GM12864 (cell line): Measurements from ENCODE around the gene PGM1.

Experiments
- DNase-seq: peaks from one replicate; pipeline ENCODE4 v3.0.0-alpha.2; 2011; ENCODE audit warnings: low read depth
- H3K4me3 ChIP-seq: 2 replicates; pipeline ENCODE4 v1.5.1; 2011; ENCODE audit warnings: mild to moderate bottlenecking, low read depth, low read length, control low read depth
- TF ChIP-seq, protein P1 (sequence below): IDR thresholded peaks from 2 replicates; pipeline ENCODE4 v1.5.1; 2011; ENCODE audit warnings: low read depth, mild to moderate bottlenecking, moderate library complexity, low read length, control low read depth, inconsistent platforms; ENCODE audit errors: missing control alignments

The PGM1 gene

DNA sequence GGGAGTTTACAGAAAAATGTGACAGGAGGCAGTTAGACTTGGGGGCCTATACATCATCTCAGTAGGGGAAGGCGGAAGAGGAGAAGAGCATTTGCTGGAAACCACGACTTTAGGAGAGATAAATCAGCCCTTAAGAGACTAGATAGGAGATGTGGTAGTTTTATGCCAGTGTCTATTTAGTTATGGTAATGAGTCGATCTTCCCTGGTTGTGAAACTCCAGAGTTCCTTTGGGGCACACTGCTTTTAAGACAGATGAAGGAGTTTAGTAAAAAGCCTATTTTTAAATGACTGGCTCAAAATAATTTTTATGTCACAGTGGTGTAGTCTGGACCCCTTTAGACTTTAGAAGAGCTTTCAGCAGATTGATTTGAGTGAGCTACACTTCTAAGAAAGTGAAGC is 7.8 kb downstream of the PGM1 start:
- TF ChIP-seq, protein P1, sequence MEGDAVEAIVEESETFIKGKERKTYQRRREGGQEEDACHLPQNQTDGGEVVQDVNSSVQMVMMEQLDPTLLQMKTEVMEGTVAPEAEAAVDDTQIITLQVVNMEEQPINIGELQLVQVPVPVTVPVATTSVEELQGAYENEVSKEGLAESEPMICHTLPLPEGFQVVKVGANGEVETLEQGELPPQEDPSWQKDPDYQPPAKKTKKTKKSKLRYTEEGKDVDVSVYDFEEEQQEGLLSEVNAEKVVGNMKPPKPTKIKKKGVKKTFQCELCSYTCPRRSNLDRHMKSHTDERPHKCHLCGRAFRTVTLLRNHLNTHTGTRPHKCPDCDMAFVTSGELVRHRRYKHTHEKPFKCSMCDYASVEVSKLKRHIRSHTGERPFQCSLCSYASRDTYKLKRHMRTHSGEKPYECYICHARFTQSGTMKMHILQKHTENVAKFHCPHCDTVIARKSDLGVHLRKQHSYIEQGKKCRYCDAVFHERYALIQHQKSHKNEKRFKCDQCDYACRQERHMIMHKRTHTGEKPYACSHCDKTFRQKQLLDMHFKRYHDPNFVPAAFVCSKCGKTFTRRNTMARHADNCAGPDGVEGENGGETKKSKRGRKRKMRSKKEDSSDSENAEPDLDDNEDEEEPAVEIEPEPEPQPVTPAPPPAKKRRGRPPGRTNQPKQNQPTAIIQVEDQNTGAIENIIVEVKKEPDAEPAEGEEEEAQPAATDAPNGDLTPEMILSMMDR, result no peak

DNA sequence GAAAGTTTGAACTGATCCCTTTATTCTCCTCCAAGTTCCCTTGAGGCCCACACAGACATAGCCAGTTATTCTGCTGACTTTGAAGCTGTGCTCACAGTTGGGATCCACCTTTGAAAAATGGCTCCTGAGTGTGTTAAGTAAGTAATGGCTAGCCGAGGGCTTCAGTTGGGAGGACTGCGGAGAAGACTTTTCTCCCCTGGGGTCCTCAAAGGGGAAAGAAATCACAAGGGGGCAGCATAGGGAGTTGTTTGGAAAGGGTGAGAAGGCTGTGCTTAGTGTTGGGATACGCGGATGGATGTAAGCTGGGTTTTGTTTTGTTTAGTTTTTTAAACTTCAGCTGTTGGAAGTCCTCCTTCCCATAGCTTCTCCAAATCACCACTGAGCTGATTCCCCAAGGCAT is 8.3 kb downstream of the PGM1 start:
- DNase-seq, result no peak
- TF ChIP-seq, protein P1, result no peak
- H3K4me3 ChIP-seq, result no peak overlapping the region

More for the DNA sequence above, 7.8 kb downstream of the PGM1 start:
- no peak overlapping the region for H3K4me3 ChIP-seq
- DNase-seq, result no peak

DNA sequence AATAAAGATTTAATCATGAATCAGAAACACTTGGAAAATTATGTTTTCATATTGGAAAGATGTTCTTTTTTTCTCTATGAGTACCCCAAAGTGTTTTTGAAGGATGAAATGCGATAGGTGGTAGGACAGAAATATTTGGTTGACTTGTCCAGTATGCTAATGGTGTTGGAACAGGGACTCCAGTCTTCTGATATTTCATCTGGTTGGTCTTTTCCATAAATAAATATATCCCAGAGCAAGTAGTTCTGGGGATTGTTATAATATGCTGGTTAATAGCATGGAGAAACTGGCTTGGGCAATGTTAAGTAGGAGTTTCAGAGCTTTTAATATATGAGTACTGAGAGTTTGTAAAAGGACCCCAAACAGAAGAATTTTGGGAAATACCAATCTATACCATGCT is 8.7 kb downstream of the PGM1 start:
- no peak for DNase-seq
- H3K4me3 ChIP-seq, result no peak overlapping the region
- TF ChIP-seq, protein P1, result no peak

DNA sequence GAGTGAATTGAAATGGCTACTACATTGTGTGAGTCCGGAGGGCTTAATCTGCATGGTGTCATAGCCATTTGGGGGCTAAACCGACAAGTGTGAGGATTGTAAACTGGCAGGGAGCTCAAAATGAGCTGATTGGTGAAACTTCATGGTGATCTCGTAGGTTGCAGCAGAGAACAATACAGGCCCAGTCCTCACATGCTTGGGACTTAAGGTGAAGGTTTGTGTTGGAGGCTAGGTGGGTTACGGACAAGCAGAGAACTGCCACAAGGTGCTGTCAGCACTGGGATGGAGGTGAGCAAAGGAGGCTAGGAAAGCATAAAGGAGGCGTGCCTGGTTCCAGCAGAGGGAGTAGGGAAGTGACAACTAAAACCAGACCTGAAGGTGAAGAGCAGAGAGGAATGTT is 9.4 kb downstream of the PGM1 start:
- DNase-seq, result no peak
- H3K4me3 ChIP-seq, result no peak overlapping the region
- TF ChIP-seq, protein P1, result no peak

DNA sequence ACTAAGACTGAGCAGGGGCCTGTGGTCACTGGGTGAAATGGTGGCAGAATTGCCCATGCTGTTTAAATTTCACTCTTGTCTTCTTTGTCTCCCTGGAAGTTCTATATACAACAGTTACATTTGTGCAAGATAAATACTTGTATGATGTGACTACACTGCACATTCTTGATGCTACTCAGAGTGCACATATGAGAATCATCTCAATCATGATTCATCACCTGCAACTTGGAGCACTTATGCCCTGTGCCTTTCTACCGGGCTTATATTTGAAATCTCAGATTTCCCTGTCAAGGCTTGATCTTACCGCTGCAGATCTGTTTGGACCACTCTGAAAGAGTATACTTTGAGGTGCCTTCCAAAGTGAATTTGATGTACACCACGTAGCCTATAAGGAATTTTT is 10.6 kb downstream of the PGM1 start:
- no peak overlapping the region for H3K4me3 ChIP-seq
- no peak for DNase-seq
- TF ChIP-seq, protein P1, result no peak

DNA sequence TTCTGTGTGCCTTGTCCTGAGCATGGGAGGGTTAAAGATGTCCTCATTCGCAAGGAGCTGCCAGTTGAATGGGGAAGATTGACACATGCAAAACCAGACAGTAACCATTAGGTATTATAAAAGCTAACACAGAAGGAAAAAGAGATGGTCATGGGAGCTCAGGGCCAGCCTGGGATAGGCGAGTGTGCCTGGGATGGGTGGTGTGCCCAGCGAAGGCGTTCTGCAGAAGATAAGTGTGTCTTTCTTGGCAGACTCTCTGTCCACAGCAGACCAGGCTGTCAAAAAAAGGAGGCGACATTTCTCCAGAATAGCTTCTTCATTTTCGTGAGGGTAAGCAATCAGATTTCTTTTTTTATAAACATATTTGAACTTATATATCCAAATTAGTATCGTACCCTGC is 14.1 kb downstream of the PGM1 start:
- TF ChIP-seq, protein P1, result no peak

DNA sequence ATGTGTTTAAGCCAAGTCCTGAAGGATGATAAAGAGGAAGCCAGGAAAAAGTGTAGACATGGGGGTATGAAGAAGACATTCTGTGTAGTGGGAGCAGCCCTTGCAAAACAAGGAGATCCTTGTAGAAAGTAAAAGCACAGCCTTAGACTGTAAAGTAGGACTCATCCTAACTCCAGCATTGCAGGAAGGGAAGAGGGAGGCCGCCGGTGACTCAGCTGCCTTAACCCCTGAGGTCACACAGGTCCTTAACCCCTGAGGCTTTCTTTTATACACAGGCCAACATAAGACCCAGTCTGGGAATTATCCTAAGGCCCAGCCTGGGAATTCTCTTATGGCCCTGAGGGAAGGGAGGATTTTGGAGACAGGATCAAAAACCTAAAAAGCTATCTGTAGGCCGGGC is 18.0 kb downstream of the PGM1 start:
- H3K4me3 ChIP-seq, result no peak overlapping the region
- DNase-seq, result no peak
- TF ChIP-seq, protein P1, result no peak

More for the DNA sequence above, 14.1 kb downstream of the PGM1 start:
- no peak overlapping the region for H3K4me3 ChIP-seq
- no peak for DNase-seq
